ENCODE data around the gene LIMS3.
"Not testable (repeated sequence)": the region's sequence is repeated elsewhere in the genome, so short reads cannot be mapped to it uniquely, and the experiment has no call there.

GRCh38 chr2:109966858-109967257, 68.4 kb downstream of the LIMS3 start:
- not testable (repeated sequence) for TF ChIP-seq POLR2A (IDR thresholded peaks at IDR 0.05; ENCODE audit: control extremely low read depth in 1 of 2, low read depth in 2 of 2, low read length in 2 of 2); RAD21 (IDR thresholded peaks at IDR 0.05 in 1 of 2, conservative IDR thresholded peaks at IDR 0.05 in 1 of 2; ENCODE audit: low read depth in 2 of 2, low read length in 2 of 2); POLR2AphosphoS5 (IDR thresholded peaks at IDR 0.05; ENCODE audit: low read depth, low read length); HDAC2 (IDR thresholded peaks at IDR 0.05; ENCODE audit: borderline replicate concordance in 1 of 2, low read depth in 2 of 2, low read length in 2 of 2); RFX5 (IDR thresholded peaks at IDR 0.05; ENCODE audit: borderline replicate concordance, low read depth, low read length); EZH2 (IDR thresholded peaks at IDR 0.05; ENCODE audit: low read depth, low read length, severe bottlenecking); RXRA (IDR thresholded peaks at IDR 0.05; ENCODE audit: insufficient read depth, low read depth, low read length)
- TF ChIP-seq, protein P1, sequence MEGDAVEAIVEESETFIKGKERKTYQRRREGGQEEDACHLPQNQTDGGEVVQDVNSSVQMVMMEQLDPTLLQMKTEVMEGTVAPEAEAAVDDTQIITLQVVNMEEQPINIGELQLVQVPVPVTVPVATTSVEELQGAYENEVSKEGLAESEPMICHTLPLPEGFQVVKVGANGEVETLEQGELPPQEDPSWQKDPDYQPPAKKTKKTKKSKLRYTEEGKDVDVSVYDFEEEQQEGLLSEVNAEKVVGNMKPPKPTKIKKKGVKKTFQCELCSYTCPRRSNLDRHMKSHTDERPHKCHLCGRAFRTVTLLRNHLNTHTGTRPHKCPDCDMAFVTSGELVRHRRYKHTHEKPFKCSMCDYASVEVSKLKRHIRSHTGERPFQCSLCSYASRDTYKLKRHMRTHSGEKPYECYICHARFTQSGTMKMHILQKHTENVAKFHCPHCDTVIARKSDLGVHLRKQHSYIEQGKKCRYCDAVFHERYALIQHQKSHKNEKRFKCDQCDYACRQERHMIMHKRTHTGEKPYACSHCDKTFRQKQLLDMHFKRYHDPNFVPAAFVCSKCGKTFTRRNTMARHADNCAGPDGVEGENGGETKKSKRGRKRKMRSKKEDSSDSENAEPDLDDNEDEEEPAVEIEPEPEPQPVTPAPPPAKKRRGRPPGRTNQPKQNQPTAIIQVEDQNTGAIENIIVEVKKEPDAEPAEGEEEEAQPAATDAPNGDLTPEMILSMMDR (IDR thresholded peaks at IDR 0.05; ENCODE audit: control extremely low read depth in 1 of 3, insufficient read depth in 1 of 3, low read depth in 1 of 3, low read length in 3 of 3): not testable (repeated sequence)

Data from H1 (cell line).